A549 (cell line): ENCODE measurements around the gene MAGEB2. TPM values are rescaled to one million over a fixed set of nuclear protein-coding genes. Genes with fewer than 3 reads are reported as not detected.
"Not testable (repeated sequence)": the region's sequence is repeated elsewhere in the genome, so short reads cannot be mapped to it uniquely, and the experiment has no call there.

Experiments used
- ATAC-seq, 2 experiments: fragments of 200-7000 bp in 1 of 2; fragments of >200 bp in 1 of 2; cut with Nextera tagmentation in 1 of 2; cut with Tn5 transposase in 1 of 2; 3 replicates each; pipeline versions ENCODE4 v1.8.0 to v1.9.1; 2018 to 2020; ENCODE audit warnings: mild to moderate bottlenecking in 1 of 2, moderate library complexity in 1 of 2
- CTCF ChIA-PET: fragments of 300-600 bp; sonication (Branson Sonifier 250); formaldehyde crosslinking; extraction: SDS; loops from one replicate; lab custom pipeline; 2021; ENCODE audit warnings: antibody characterized with exemption, inconsistent platforms; lab: Yijun Ruan, JAX
- POLR2A ChIA-PET: fragments of 350-600 bp; formaldehyde crosslinking; extraction: SDS; loops from one replicate; lab custom pipeline; 2021; ENCODE audit warnings: antibody characterized with exemption, inconsistent platforms; lab: Yijun Ruan, JAX
- DNase-seq, 2 experiments: peaks; one replicate each; pipeline versions ENCODE4 v3.0.0 to v3.0.0-alpha.2; 2011 to 2016; ENCODE audit warnings: low read depth in 1 of 2, low spot score in 1 of 2
- FAIRE-seq: peaks from 2 replicates; lab custom pipeline; 2011; peaks lifted over from hg19 to GRCh38; lab: Jason Lieb, UNC
- H3K27ac ChIP-seq, 2 experiments: fragments of >200 bp; sonication (Bioruptor Twin); formaldehyde crosslinking; 3 replicates each; pipeline ENCODE4 v1.5.1; 2016 to 2017
- H3K4me1 ChIP-seq: fragments of >200 bp; sonication (Bioruptor Twin); formaldehyde crosslinking; 3 replicates; pipeline ENCODE4 v1.6.1; 2016
- H3K4me2 ChIP-seq: fragments of >200 bp; sonication (Bioruptor Twin); formaldehyde crosslinking; 3 replicates; pipeline ENCODE4 v1.6.1; 2016
- H3K4me3 ChIP-seq: fragments of >200 bp; sonication (Bioruptor Twin); formaldehyde crosslinking; 3 replicates; pipeline ENCODE4 v1.5.1; 2016
- H3K9me3 ChIP-seq: fragments of >200 bp; sonication (Bioruptor Twin); formaldehyde crosslinking; 3 replicates; pipeline ENCODE4 v1.6.1; 2016
- BHLHE40 ChIP-seq: IDR thresholded peaks from 2 replicates; pipeline ENCODE4 v1.6.1; 2012; ENCODE audit warnings: low read depth, low read length, inconsistent platforms
- CEBPB ChIP-seq, 2 experiments: fragments of >200 bp in 1 of 2; sonication (Bioruptor Twin) in 1 of 2; formaldehyde crosslinking in 1 of 2; IDR thresholded peaks; 2 replicates each; pipeline ENCODE4 v1.6.1; 2012 to 2016
- CTCF ChIP-seq: fragments of >200 bp; sonication (Bioruptor Twin); formaldehyde crosslinking; IDR thresholded peaks from 3 replicates; pipeline ENCODE4 v1.5.1; 2016
- E2F6 ChIP-seq: IDR thresholded peaks from 2 replicates; pipeline ENCODE4 v1.6.1; 2012; ENCODE audit warnings: low read depth, borderline replicate concordance
- ELK1 ChIP-seq: fragments of 150-350 bp; IDR thresholded peaks from 2 replicates; pipeline ENCODE4 v1.6.1; 2014; ENCODE audit warnings: low read depth, mild to moderate bottlenecking, low read length
- FOSL2 ChIP-seq, 2 experiments: fragments of 450-650 bp in 1 of 2; fragments of >200 bp in 1 of 2; sonication (Bioruptor Twin) in 1 of 2; formaldehyde crosslinking; IDR thresholded peaks; 2 replicates each; pipeline versions ENCODE4 v1.5.0 to v1.6.1; 2016 to 2020; ENCODE audit warnings: mild to moderate bottlenecking in 1 of 2, moderate library complexity in 1 of 2
- FOXS1 ChIP-seq: fragments of 250-450 bp; sonication (Bioruptor Pico); IDR thresholded peaks from 2 replicates; pipeline ENCODE4 v1.5.0; 2020; ENCODE audit warnings: mild to moderate bottlenecking, moderate library complexity
- GATA3 ChIP-seq: IDR thresholded peaks from 2 replicates; pipeline ENCODE4 v1.6.1; 2012; ENCODE audit warnings: borderline replicate concordance
- HMGXB4 ChIP-seq: fragments of 250-450 bp; sonication (Bioruptor Pico); IDR thresholded peaks from 2 replicates; pipeline ENCODE4 v1.5.0; 2021; ENCODE audit warnings: mild to moderate bottlenecking, moderate library complexity, borderline replicate concordance
- JUNB ChIP-seq: fragments of >200 bp; sonication (Bioruptor Twin); formaldehyde crosslinking; IDR thresholded peaks from 2 replicates; pipeline ENCODE4 v1.6.1; 2016
- KDM1A ChIP-seq: fragments of 200-600 bp; sonication (generic); IDR thresholded peaks from 2 replicates; pipeline ENCODE4 v1.6.1; 2016; ENCODE audit warnings: low read depth, mild to moderate bottlenecking
- MAFK ChIP-seq: fragments of 450-650 bp; IDR thresholded peaks from 2 replicates; pipeline ENCODE4 v1.6.1; 2014; ENCODE audit not compliant: partially characterized antibody
- PHF8 ChIP-seq: fragments of 200-600 bp; sonication (generic); IDR thresholded peaks from 2 replicates; pipeline ENCODE4 v1.6.1; 2016; ENCODE audit warnings: low read depth, mild to moderate bottlenecking, antibody characterized with exemption, moderate library complexity, borderline replicate concordance
- RARB ChIP-seq: fragments of 250-450 bp; sonication (Bioruptor Pico); IDR thresholded peaks from 2 replicates; pipeline ENCODE4 v1.8.0; 2021; ENCODE audit warnings: mild to moderate bottlenecking, moderate library complexity
- RCOR1 ChIP-seq: fragments of 150-350 bp; IDR thresholded peaks from 2 replicates; pipeline ENCODE4 v1.6.1; 2014; ENCODE audit warnings: antibody characterized with exemption, low read length, low read depth
- SREBF2 ChIP-seq: fragments of 450-650 bp; IDR thresholded peaks from 2 replicates; pipeline ENCODE4 v1.6.1; 2014; ENCODE audit warnings: mild to moderate bottlenecking, moderate library complexity
- TFCP2L1 ChIP-seq: fragments of 250-450 bp; sonication (Bioruptor Pico); IDR thresholded peaks from 2 replicates; pipeline ENCODE4 v1.5.0; 2021; ENCODE audit warnings: mild to moderate bottlenecking
- ZC3H11A ChIP-seq: fragments of 450-650 bp; IDR thresholded peaks from 2 replicates; pipeline ENCODE4 v1.6.1; 2014; ENCODE audit warnings: antibody characterized with exemption, mild to moderate bottlenecking
- ZFP36 ChIP-seq: fragments of 450-650 bp; IDR thresholded peaks from 2 replicates; pipeline ENCODE4 v1.6.1; 2014; ENCODE audit warnings: borderline replicate concordance; ENCODE audit not compliant: partially characterized antibody
- WGBS: methylation state at CpG from one replicate; pipeline ENCODE4 v1.1.6; 2017; ENCODE audit errors: missing lambda C conversion rate; 5-methylcytosine and 5-hydroxymethylcytosine counted together
- polyA plus RNA-seq, 4 experiments: library from polyadenylated mRNA; depleted of rRNA in 3 of 4; stranded (reverse); fragments of >200 nt; fragmentation: RNase III in 1 of 4; extraction: RNeasy Plus Mini Kit Qiagen cat#74134 plus additional on column Dnase treatment in 1 of 4; gene quantifications; 2 replicates in 3 of 4; 3 replicates in 1 of 4; pipeline ENCODE4 v1.2.3, GENCODE V29; 2011 to 2017

Gene MAGEB2
- polyA plus RNA-seq, 2 of the 4 experiments (the other 2 are of a cell fraction) = 0.04 TPM; not detected in 1

- no peak for TF ChIP-seq HMGXB4
- no peak for TF ChIP-seq RARB
- TF ChIP-seq SREBF2 = no peak
- TF ChIP-seq FOSL2 (IDR thresholded peaks at IDR 0.05) = no peak
- no peak for TF ChIP-seq FOSL2 (CRISPR knock-in tag; IDR thresholded peaks at IDR 0.05)
- no peak for TF ChIP-seq RCOR1
These were observed 31.8 kb upstream of the MAGEB2 start (continued) for GRCh38 chrX:30183554-30183953.

- 62% methylated on average over 2 of the region's 2 CpGs for WGBS
- POLR2A ChIA-PET = no interaction called here
- H3K27ac ChIP-seq = no peak overlapping the region
- H3K4me1 ChIP-seq = no peaks in the 10 kb centered on the region
- DNase-seq (no peak), FAIRE-seq (no peak), ATAC-seq (no peak)
- H3K9me3 ChIP-seq = no peaks in the 10 kb centered on the region
- no peak for TF ChIP-seq CTCF
- no peak for TF ChIP-seq PHF8
- no peak for TF ChIP-seq TFCP2L1 (CRISPR knock-in tag)
- TF ChIP-seq JUNB = no peak
- TF ChIP-seq E2F6 = no peak
- no peak for TF ChIP-seq ZC3H11A
- no peak for TF ChIP-seq ELK1
- TF ChIP-seq BHLHE40 = no peak
- no peak for TF ChIP-seq ZFP36
- TF ChIP-seq KDM1A = no peak
- TF ChIP-seq MAFK = no peak
- no peak for TF ChIP-seq GATA3
- TF ChIP-seq CEBPB (IDR thresholded peaks at IDR 0.05) = no peak
- no peak for TF ChIP-seq FOXS1 (CRISPR knock-in tag)
- TF ChIP-seq SREBF2 = no peak
- H3K4me2 ChIP-seq = no peak overlapping the region
- no peak overlapping the region for H3K4me3 ChIP-seq
- CTCF ChIA-PET = no interaction called here
These were observed 24.9 kb upstream of the MAGEB2 start for GRCh38 chrX:30190426-30190825.

GRCh38 chrX:30193910-30194309, 21.5 kb upstream of the MAGEB2 start:
- CTCF ChIA-PET = not testable (repeated sequence)

More at GRCh38 chrX:30193910-30194309, 21.5 kb upstream of the MAGEB2 start:
- H3K4me2 ChIP-seq, H3K4me3 ChIP-seq, H3K9me3 ChIP-seq, DNase-seq, POLR2A ChIA-PET, H3K4me1 ChIP-seq, H3K27ac ChIP-seq, FAIRE-seq, ATAC-seq: not testable (repeated sequence)
- WGBS = 30% methylated on average over 5 of the region's 6 CpGs
